Right atrium auricular region (tissue), 2 donors: ENCODE measurements around the gene PRKCA. TPM values are rescaled to one million over a fixed set of nuclear protein-coding genes. Genes with fewer than 3 reads are reported as not detected.

Experiments
- DNase-seq: peaks from one replicate; pipeline ENCODE4 v3.0.0-alpha.2; 2019; ENCODE audit warnings: low spot score
- H3K27ac ChIP-seq, 2 donors: fragments of 200-600 bp; sonication (generic); 1 replicate in 1 of 2; 2 replicates in 1 of 2; pipeline ENCODE4 v1.5.1; 2016 to 2019
- H3K27me3 ChIP-seq, 2 donors: fragments of 200-600 bp; sonication (generic); one replicate each; pipeline versions ENCODE4 v1.5.1 to v1.6.0; 2017 to 2019
- H3K36me3 ChIP-seq: fragments of 200-600 bp; sonication (generic); one replicate; pipeline ENCODE4 v1.5.1; 2016
- H3K4me1 ChIP-seq, 2 donors: fragments of 200-600 bp; sonication (generic); one replicate each; pipeline versions ENCODE4 v1.5.1 to v1.6.0; 2017 to 2019
- H3K4me3 ChIP-seq, 2 donors: fragments of 200-600 bp; sonication (generic); 1 replicate in 1 of 2; 2 replicates in 1 of 2; pipeline ENCODE4 v1.5.1; 2017 to 2019; ENCODE audit warnings: mild to moderate bottlenecking in 1 of 2, moderate library complexity in 1 of 2
- H3K9me3 ChIP-seq, 2 donors: fragments of 200-600 bp; sonication (generic); one replicate each; pipeline ENCODE4 v1.5.1; 2019
- total RNA-seq, 2 donors: library from RNA; depleted of rRNA; stranded (reverse); fragments of >200 nt; gene quantifications; one replicate each; pipeline ENCODE4 v1.1.0, GENCODE V29; 2016
- TF ChIP-seq, protein P1 (sequence below), 2 donors: fragments of 200-600 bp; sonication (generic); IDR thresholded peaks; one replicate each; pipeline ENCODE4 v1.5.1; 2019; ENCODE audit warnings: antibody characterized with exemption in 2 of 2

The PRKCA gene
- total RNA-seq, 2 donors from 2014 or later = 6.4 to 6.6 TPM

DNA sequence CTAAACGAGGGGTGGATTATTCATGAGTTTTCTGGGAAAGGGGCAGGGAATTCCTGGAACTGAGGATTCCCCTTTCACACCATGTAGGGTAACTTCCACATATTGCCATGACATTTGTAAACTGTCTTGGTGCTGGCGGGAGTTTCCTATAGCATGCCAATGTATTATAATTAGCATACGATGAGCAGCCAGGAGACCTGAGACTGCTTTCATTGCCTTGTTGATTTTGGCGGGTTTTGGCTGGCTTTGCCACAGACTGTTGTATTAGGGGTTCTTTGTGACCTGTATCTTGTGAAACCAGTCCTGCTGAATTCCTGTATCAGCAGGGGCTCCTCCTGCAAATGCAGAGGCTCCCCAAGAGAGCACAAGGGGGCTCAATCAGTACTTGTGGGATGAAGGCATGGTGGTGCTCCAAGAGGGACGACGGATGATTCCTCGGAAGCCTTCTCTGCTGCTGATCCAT, 428.1 kb downstream of the PRKCA start:
- Histone ChIP-seq H3K4me1 (peaks cover 0 to under 1% of the 10 kb centered on the region in 2 donors), H3K36me3 (no peaks in the 10 kb centered on the region)
- TF ChIP-seq, protein P1, sequence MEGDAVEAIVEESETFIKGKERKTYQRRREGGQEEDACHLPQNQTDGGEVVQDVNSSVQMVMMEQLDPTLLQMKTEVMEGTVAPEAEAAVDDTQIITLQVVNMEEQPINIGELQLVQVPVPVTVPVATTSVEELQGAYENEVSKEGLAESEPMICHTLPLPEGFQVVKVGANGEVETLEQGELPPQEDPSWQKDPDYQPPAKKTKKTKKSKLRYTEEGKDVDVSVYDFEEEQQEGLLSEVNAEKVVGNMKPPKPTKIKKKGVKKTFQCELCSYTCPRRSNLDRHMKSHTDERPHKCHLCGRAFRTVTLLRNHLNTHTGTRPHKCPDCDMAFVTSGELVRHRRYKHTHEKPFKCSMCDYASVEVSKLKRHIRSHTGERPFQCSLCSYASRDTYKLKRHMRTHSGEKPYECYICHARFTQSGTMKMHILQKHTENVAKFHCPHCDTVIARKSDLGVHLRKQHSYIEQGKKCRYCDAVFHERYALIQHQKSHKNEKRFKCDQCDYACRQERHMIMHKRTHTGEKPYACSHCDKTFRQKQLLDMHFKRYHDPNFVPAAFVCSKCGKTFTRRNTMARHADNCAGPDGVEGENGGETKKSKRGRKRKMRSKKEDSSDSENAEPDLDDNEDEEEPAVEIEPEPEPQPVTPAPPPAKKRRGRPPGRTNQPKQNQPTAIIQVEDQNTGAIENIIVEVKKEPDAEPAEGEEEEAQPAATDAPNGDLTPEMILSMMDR (IDR thresholded peaks at IDR 0.05) = no peak

DNA sequence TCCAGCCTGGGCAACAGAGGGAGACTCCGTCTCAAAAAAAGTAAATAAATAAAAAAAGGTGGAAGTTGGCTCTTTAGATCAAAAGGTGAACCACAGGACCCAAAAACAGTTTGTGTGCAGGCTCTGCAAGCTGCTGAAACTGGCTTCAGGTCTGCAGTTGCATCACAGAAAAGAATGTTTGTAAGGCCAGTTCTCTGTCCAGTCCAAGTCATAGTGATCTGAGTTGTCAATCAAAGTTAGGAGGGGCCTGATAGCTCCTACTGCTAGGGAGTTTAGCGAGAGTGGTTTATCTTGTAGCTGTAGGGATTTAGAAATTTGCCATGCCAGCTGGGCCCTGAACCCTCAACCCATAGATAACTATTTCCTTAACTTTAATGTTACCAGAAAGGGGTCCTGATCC, 431.3 kb downstream of the PRKCA start:
- Histone ChIP-seq H3K9me3 (no peaks in the 10 kb centered on the region), H3K4me3 (no peak overlapping the region), H3K4me1 (peaks cover 0 to 4% of the 10 kb centered on the region in 2 donors), H3K27me3 (no peaks in the 10 kb centered on the region), H3K36me3 (no peaks in the 10 kb centered on the region), H3K27ac (no peak overlapping the region)
- TF ChIP-seq, protein P1 (IDR thresholded peaks at IDR 0.05) = no peak
- no peak for DNase-seq

More for the DNA sequence above, 428.1 kb downstream of the PRKCA start:
- H3K27ac ChIP-seq = no peak overlapping the region
- H3K9me3 ChIP-seq = no peaks in the 10 kb centered on the region
- no peak overlapping the region for H3K4me3 ChIP-seq
- no peaks in the 10 kb centered on the region for H3K27me3 ChIP-seq
- no peak for DNase-seq

DNA sequence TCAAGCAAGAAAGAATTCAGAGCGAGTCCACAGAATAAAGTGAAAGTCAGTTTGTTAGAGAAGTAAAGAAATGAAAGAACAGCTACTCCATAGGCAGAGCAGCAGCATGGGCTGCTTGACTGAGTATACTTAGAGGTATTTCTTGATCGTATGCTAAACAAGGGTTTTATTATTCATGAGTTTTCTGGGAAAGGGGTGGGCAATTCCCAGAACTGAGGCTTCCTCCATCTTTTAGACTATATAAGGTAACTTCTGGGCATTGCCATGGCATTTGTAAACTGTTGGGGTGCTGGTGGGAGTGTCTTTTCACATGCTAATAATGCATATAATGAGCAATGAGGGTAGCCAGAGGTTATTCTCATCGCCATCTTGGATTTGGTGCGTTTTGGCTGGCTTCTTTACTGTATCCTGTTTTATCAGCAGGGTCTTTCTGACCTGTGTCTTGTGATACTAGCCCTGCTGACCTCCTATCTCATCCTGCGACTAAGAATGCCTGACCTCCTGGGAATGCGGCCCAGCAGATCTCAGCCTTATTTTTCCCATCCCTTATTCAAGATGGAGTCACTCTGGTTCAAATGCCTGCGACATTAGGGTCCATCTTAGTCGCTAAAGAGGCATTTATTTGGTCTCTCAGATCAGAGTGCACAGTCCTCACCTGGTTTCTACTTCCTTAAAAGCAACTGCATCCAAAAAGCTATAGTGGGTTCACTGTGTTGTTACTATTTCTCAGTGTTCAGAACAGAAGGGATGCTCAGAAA, 432.0 kb downstream of the PRKCA start:
- TF ChIP-seq, protein P1 (IDR thresholded peaks at IDR 0.05) = no peak
- no peaks in the 10 kb centered on the region for H3K36me3 ChIP-seq

DNA sequence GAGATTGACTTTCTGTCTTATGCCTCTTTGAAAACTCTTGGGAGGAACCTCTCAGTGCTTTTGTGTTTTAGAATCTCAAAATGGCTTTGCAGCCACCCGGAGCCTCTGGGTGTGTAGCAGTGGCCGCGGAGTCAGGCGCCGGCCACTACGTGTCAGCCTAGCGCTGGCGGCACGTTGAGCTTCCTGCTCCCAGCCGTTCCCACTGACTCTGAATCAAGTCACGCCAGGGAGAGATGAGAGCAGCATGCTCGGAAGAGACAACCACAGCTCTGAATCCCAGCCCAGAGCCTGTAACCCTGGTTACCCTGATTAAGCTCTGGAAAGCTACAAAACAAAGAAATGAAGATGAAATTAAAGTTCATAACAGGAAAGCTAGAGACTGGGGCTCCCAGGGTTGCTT, 435.1 kb downstream of the PRKCA start:
- H3K36me3 ChIP-seq = no peaks in the 10 kb centered on the region

More for the DNA sequence above, 432.0 kb downstream of the PRKCA start:
- no peak overlapping the region for H3K27ac ChIP-seq
- no peak for DNase-seq
- peaks cover 0 to 4% of the 10 kb centered on the region in 2 donors for H3K4me1 ChIP-seq
- no peaks in the 10 kb centered on the region for H3K9me3 ChIP-seq
- H3K27me3 ChIP-seq = no peaks in the 10 kb centered on the region
- no peak overlapping the region for H3K4me3 ChIP-seq

DNA sequence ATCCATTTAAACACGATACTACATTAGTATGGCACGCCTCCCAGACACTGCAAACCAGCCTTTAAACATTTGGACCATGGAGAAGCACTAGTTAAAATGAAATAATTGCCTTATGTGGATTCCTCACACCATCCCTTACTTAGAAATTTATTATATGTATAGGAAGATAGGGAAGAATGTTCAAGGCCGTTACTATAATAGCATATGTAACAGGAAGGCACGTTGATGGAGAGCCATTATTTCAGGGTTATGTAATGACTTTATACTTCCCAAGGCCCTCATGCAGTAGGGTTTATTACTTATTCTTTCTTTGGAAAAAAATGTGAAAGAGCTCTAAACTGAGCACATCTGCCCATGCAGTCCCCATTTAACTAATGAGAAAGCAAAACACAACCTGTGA, 435.9 kb downstream of the PRKCA start:
- Histone ChIP-seq H3K9me3 (no peaks in the 10 kb centered on the region), H3K27me3 (no peaks in the 10 kb centered on the region), H3K36me3 (no peaks in the 10 kb centered on the region), H3K4me3 (no peak overlapping the region), H3K27ac (no peak overlapping the region), H3K4me1 (peaks cover 0 to 4% of the 10 kb centered on the region in 2 donors)
- TF ChIP-seq, protein P1 (IDR thresholded peaks at IDR 0.05) = no peak
- no peak for DNase-seq

More for the DNA sequence above, 435.1 kb downstream of the PRKCA start:
- peaks cover 0 to 4% of the 10 kb centered on the region in 2 donors for H3K4me1 ChIP-seq
- TF ChIP-seq, protein P1 (IDR thresholded peaks at IDR 0.05) = peak in 1 of 2 donors; percentile 62
- H3K27ac ChIP-seq = no peak overlapping the region
- DNase-seq = peak; percentile 61
- H3K9me3 ChIP-seq = no peaks in the 10 kb centered on the region
- no peak overlapping the region for H3K4me3 ChIP-seq
- H3K27me3 ChIP-seq = no peaks in the 10 kb centered on the region
